ENCODE data around the gene SMAD7. TPM values are rescaled to one million over a fixed set of nuclear protein-coding genes. Genes with fewer than 3 reads are reported as not detected.

Gene SMAD7
- total RNA-seq, 4 donors from 2014 or later: 22.5 to 54.9 (median 40.0) TPM

DNA sequence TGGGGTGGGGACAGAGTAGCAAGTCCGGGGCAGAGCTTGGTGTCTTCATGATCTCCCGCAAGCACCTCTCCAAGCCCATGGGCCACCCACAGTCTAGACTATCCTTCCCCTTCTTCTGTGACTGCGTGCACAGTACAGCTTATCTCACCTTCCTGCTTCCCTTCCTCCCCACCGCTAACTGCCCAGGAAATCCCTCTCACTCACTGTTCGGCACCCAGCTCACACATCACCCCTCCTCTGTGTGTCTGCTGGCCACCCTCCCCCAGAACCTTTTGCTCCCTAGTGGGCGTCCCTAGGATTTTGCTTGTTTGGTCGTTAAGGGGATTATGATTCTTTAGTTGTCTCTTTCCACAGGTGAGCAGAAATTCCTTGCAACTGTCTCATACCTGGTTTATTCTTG lies 31.5 kb upstream of the SMAD7 start:
- no peaks in the 10 kb centered on the region for H3K36me3 ChIP-seq
- intact Hi-C loops (cut with DNase I): no loop called here
- no peak overlapping the region for H3K27ac ChIP-seq (replicated peaks in 1 of 4)
- TF ChIP-seq, protein P1, sequence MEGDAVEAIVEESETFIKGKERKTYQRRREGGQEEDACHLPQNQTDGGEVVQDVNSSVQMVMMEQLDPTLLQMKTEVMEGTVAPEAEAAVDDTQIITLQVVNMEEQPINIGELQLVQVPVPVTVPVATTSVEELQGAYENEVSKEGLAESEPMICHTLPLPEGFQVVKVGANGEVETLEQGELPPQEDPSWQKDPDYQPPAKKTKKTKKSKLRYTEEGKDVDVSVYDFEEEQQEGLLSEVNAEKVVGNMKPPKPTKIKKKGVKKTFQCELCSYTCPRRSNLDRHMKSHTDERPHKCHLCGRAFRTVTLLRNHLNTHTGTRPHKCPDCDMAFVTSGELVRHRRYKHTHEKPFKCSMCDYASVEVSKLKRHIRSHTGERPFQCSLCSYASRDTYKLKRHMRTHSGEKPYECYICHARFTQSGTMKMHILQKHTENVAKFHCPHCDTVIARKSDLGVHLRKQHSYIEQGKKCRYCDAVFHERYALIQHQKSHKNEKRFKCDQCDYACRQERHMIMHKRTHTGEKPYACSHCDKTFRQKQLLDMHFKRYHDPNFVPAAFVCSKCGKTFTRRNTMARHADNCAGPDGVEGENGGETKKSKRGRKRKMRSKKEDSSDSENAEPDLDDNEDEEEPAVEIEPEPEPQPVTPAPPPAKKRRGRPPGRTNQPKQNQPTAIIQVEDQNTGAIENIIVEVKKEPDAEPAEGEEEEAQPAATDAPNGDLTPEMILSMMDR (IDR thresholded peaks at IDR 0.05): no peak
- TF ChIP-seq POLR2AphosphoS5 (IDR thresholded peaks at IDR 0.05) (no peak), POLR2A (IDR thresholded peaks at IDR 0.05; ENCODE audit: low read depth) (no peak), EP300 (IDR thresholded peaks at IDR 0.05) (no peak)
- H3K4me3 ChIP-seq: no peak overlapping the region
- H3K4me1 ChIP-seq: peaks cover 0 to 15% (median 0%) of the 10 kb centered on the region in 4 donors
- no peaks in the 10 kb centered on the region for H3K9me3 ChIP-seq
- no peaks in the 10 kb centered on the region for H3K27me3 ChIP-seq
- DNase-seq (ENCODE audit: extremely low spot score): no peak
- 73% methylated on average over 7 of the region's 7 CpGs for WGBS

DNA sequence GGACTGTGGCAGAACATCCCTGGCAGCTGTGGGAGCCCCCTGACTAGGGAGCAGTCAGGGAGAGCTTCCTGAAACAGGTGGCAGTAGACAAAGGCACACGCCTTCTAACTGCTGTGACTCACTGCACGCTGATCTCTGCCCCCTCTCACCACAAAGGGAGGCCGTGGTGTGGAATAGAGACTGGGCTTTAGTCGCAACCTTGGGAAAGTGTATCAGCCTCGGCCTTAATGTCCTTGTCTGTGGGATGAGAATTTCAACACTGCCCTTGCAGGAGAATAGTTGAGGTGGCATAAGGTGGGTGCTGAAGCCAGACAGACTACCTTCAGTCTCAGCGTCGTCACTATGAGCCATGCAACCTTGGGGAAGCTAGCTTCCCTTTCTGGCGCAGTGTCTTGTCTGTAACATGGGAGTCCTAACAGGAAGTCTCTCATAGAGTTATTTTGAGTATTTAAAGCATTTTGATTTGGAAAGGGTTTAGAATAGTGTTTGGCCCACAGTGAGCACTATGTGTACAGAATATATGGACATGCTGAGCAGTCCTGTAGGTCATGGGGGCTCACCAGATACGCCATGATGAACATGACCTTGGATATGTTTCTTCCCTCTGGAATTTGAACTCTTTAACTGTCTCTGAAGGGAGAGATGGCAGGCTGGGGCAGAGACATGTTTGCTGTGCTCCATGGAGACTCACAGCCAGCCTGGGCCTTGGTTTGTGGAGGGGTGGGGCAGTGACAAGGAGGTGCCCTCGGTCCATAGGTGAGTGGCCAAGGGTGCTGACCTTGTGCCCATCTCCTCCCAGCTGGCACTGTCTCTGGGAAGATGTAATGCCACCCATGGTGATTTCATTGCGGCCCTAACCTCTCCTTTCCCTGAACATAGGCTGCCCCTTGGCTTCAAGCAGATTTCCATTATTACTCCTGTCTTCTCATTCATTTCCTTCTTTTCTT lies 29.5 kb upstream of the SMAD7 start:
- H3K27me3 ChIP-seq: peaks cover 0 to 4% (median 0%) of the 10 kb centered on the region in 4 donors
- no peak overlapping the region for H3K4me3 ChIP-seq
- 80% methylated on average over 11 of the region's 11 CpGs for WGBS
- TF ChIP-seq, protein P1 (IDR thresholded peaks at IDR 0.05): no peak
- TF ChIP-seq EP300 (IDR thresholded peaks at IDR 0.05): no peak
- TF ChIP-seq POLR2A (IDR thresholded peaks at IDR 0.05; ENCODE audit: low read depth): no peak
- TF ChIP-seq POLR2AphosphoS5 (IDR thresholded peaks at IDR 0.05): no peak
- no peaks in the 10 kb centered on the region for H3K9me3 ChIP-seq
- no peaks in the 10 kb centered on the region for H3K36me3 ChIP-seq
- H3K27ac ChIP-seq (replicated peaks in 1 of 4): no peak overlapping the region
- peaks cover 3 to 24% (median 12%) of the 10 kb centered on the region in 4 donors for H3K4me1 ChIP-seq
- DNase-seq (ENCODE audit: extremely low spot score): no peak
- intact Hi-C loops (cut with DNase I): no loop called here

DNA sequence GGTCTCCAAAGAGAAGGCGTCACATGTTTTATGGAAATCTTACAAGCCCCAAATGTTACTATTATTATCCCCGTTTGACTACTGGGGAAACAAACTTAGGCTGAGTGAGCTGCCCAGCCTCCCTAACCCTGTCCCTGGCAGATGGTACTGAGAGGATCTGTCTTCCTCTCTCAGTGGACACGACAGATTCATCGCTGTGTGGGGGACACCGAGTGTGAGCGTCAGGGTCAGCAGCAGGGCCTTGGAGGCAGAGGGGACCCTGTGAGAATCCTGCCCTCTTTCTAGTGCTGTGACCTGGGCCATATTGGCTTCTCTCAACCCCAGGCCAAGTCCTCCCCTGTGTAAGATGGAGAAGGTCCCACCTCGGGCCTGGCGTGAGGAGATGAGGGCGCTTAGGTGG lies 27.1 kb upstream of the SMAD7 start:
- Histone ChIP-seq H3K9me3 (no peaks in the 10 kb centered on the region), H3K27me3 (peaks cover 0 to 6% (median 0%) of the 10 kb centered on the region in 4 donors), H3K27ac (replicated peaks in 1 of 4) (no peak overlapping the region), H3K4me1 (peaks cover 7 to 21% (median 19%) of the 10 kb centered on the region in 4 donors), H3K36me3 (no peaks in the 10 kb centered on the region), H3K4me3 (no peak overlapping the region)
- DNase-seq (ENCODE audit: extremely low spot score): no peak
- TF ChIP-seq POLR2A (IDR thresholded peaks at IDR 0.05; ENCODE audit: low read depth) (no peak), EP300 (IDR thresholded peaks at IDR 0.05) (no peak), POLR2AphosphoS5 (IDR thresholded peaks at IDR 0.05) (no peak)
- TF ChIP-seq, protein P1 (IDR thresholded peaks at IDR 0.05): no peak
- 94% methylated on average over 6 of the region's 9 CpGs for WGBS
- intact Hi-C loops (cut with DNase I): no loop called here

DNA sequence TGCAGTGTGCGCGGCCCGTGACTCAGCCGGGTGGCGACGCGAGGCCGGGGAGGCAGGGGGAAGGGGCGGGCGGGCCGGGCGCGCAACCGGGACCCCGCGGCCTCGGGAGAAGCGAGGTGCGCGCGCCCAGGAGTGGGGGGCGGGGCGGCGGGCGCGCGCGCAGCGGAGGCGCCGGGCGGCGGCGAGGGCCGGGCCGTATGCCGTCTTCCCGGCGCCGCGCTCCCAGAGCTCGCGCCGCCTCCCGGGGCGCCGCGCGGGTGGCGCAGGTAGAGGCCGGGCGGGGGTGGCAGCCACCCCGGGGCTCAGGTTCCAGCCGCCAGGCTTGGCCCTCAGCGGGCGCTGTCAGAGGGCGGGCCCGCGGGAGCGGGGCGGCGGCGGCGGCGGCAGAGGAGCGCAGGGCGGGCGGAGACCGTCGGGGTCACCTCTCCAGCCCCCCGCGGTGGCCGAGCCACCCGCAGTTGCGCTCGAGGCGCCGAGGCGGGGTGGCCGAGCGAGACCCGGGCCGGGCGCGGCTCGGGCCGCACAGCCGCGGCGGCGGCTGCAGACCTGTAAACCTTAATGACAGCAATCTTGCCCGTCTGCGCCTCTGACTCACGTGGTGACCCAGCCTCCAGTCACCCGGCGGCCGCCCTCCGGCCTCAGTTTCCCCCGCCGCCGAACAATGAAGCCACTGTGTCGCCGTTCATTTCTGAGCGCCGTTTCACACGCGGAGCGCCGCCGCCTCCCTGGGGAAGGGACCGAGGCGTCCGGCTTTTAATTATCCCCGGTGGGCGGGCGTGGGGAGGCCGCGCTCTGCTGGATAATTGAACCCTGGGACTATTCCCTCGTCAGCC lies 25.3 kb upstream of the SMAD7 start:
- peak overlapping the region; percentile 76 to 81 (median 78) for H3K27ac ChIP-seq (replicated peaks in 1 of 4)
- no peaks in the 10 kb centered on the region for H3K36me3 ChIP-seq
- no peak for DNase-seq (ENCODE audit: extremely low spot score)
- no peaks in the 10 kb centered on the region for H3K9me3 ChIP-seq
- H3K4me3 ChIP-seq: peak overlapping the region; percentile 77 to 89 (median 80)
- peaks cover 0 to 6% (median 0%) of the 10 kb centered on the region in 4 donors for H3K27me3 ChIP-seq
- H3K4me1 ChIP-seq: peaks cover 7 to 21% (median 18%) of the 10 kb centered on the region in 4 donors
- TF ChIP-seq, protein P1 (IDR thresholded peaks at IDR 0.05): peak in 1 of 3 experiments; percentile 3
- TF ChIP-seq EP300 (IDR thresholded peaks at IDR 0.05) (no peak), POLR2A (IDR thresholded peaks at IDR 0.05; ENCODE audit: low read depth) (no peak)
- 18% methylated on average over 15 of the region's 119 CpGs for WGBS
- intact Hi-C loops (cut with DNase I): no loop called here

Measured in esophagus muscularis mucosa (tissue), 4 donors.